ENCODE measurements around the gene LRP1B.

The LRP1B gene

GRCh38 chr2:141957827-141958450 lies 172.9 kb downstream of the LRP1B start:
- no peak for DNase-seq (ENCODE audit: low read depth in 2 of 2)

- no peak for DNase-seq (ENCODE audit: low read depth in 2 of 2)
These were observed 173.5 kb downstream of the LRP1B start for GRCh38 chr2:141957321-141957720.

- no peak for DNase-seq (ENCODE audit: low read depth in 2 of 2)
These were observed 183.3 kb downstream of the LRP1B start for GRCh38 chr2:141947396-141948114.

- no peak for DNase-seq (ENCODE audit: low read depth in 2 of 2)
These were observed 184.8 kb downstream of the LRP1B start for GRCh38 chr2:141946016-141946415.

GRCh38 chr2:141943918-141944317 lies 186.9 kb downstream of the LRP1B start:
- no peak for DNase-seq (ENCODE audit: low read depth in 2 of 2)

GRCh38 chr2:141942006-141942789 lies 188.6 kb downstream of the LRP1B start:
- DNase-seq (ENCODE audit: low read depth in 2 of 2) = no peak

GRCh38 chr2:141941210-141941714 lies 189.6 kb downstream of the LRP1B start:
- no peak for DNase-seq (ENCODE audit: low read depth in 2 of 2)

GRCh38 chr2:141940709-141941108 lies 190.1 kb downstream of the LRP1B start:
- DNase-seq (ENCODE audit: low read depth in 2 of 2) = no peak

- no peak for DNase-seq (ENCODE audit: low read depth in 2 of 2)
These were observed 197.6 kb downstream of the LRP1B start for GRCh38 chr2:141933226-141933625.

GRCh38 chr2:141932261-141932660 lies 198.6 kb downstream of the LRP1B start:
- no peak for DNase-seq (ENCODE audit: low read depth in 2 of 2)

- no peak for DNase-seq (ENCODE audit: low read depth in 2 of 2)
These were observed 199.0 kb downstream of the LRP1B start for GRCh38 chr2:141931797-141932196.

GRCh38 chr2:141930803-141931202 lies 200.0 kb downstream of the LRP1B start:
- no peak for DNase-seq (ENCODE audit: low read depth in 2 of 2)

- no peak for DNase-seq (ENCODE audit: low read depth in 2 of 2)
These were observed 201.2 kb downstream of the LRP1B start for GRCh38 chr2:141929331-141930252.

GRCh38 chr2:141928476-141928875 lies 202.3 kb downstream of the LRP1B start:
- no peak for DNase-seq (ENCODE audit: low read depth in 2 of 2)

- no peak for DNase-seq (ENCODE audit: low read depth in 2 of 2)
These were observed 203.3 kb downstream of the LRP1B start for GRCh38 chr2:141927536-141927935.

GRCh38 chr2:141925511-141925910 lies 205.3 kb downstream of the LRP1B start:
- no peak for DNase-seq (ENCODE audit: low read depth in 2 of 2)

GRCh38 chr2:141923657-141924056 lies 207.2 kb downstream of the LRP1B start:
- DNase-seq (ENCODE audit: low read depth in 2 of 2) = no peak

- no peak for DNase-seq (ENCODE audit: low read depth in 2 of 2)
These were observed 219.2 kb downstream of the LRP1B start for GRCh38 chr2:141911485-141912066.

GRCh38 chr2:141906678-141907077 lies 224.1 kb downstream of the LRP1B start:
- DNase-seq (ENCODE audit: low read depth in 2 of 2) = no peak

- no peak for DNase-seq (ENCODE audit: low read depth in 2 of 2)
These were observed 230.0 kb downstream of the LRP1B start for GRCh38 chr2:141900826-141901225.

GRCh38 chr2:141899740-141900139 lies 231.1 kb downstream of the LRP1B start:
- no peak for DNase-seq (ENCODE audit: low read depth in 2 of 2)

Data from stimulated activated CD8-positive, alpha-beta memory T cell treated with anti-CD3 and anti-CD28 coated beads, Interleukin-7, amount 100 ng/mL, for 1 hour (primary cell).